H1 (cell line): ENCODE measurements around the gene ENO3. TPM values are rescaled to one million over a fixed set of nuclear protein-coding genes. Genes with fewer than 3 reads are reported as not detected.

Experiments
- CTCF ChIA-PET: fragments of 300-600 bp; sonication (Branson Sonifier 250); formaldehyde crosslinking; loops from one replicate; lab custom pipeline; 2021; ENCODE audit not compliant: partially characterized antibody; lab: Charles Lee
- POLR2A ChIA-PET: fragments of 300-600 bp; sonication (Branson Sonifier 250); formaldehyde crosslinking; loops from one replicate; lab custom pipeline; 2021; ENCODE audit warnings: inconsistent platforms; ENCODE audit not compliant: partially characterized antibody; lab: Charles Lee
- DNase-seq, 2 experiments: peaks; one replicate each; pipeline versions ENCODE4 v3.0.0 to v3.0.0-alpha.2; 2010 to 2022; ENCODE audit warnings: low spot score in 2 of 2, low read depth in 1 of 2, mixed read lengths in 1 of 2
- FAIRE-seq: peaks from 2 replicates; lab custom pipeline; 2011; peaks lifted over from hg19 to GRCh38; lab: Jason Lieb, UNC
- H2AFZ ChIP-seq: 2 replicates; pipeline ENCODE4 v1.8.1; 2012; ENCODE audit warnings: low read length, inconsistent platforms
- H2AK5ac ChIP-seq: 2 replicates; pipeline ENCODE4 v1.6.1; 2013; ENCODE audit warnings: low read depth, low read length
- H2BK120ac ChIP-seq: replicated peaks from 2 replicates; pipeline ENCODE3; 2013; ENCODE audit warnings: low read depth, low read length, inconsistent platforms
- H2BK12ac ChIP-seq: 2 replicates; pipeline ENCODE4 v1.6.1; 2013; ENCODE audit warnings: low read depth, low read length
- H2BK15ac ChIP-seq: 2 replicates; pipeline ENCODE4 v1.6.1; 2013; ENCODE audit warnings: low read length
- H2BK20ac ChIP-seq: 2 replicates; pipeline ENCODE4 v1.6.1; 2013; ENCODE audit warnings: low read length
- H2BK5ac ChIP-seq: 2 replicates; pipeline ENCODE4 v1.6.1; 2013; ENCODE audit warnings: low read depth, low read length
- H3K14ac ChIP-seq: 2 replicates; pipeline ENCODE4 v1.6.1; 2013; ENCODE audit warnings: inconsistent platforms; ENCODE audit not compliant: insufficient read length
- H3K18ac ChIP-seq: 2 replicates; pipeline ENCODE4 v1.6.1; 2013; ENCODE audit warnings: low read length; ENCODE audit errors: extremely low read depth
- H3K23ac ChIP-seq: 2 replicates; pipeline ENCODE4 v1.6.1; 2013; ENCODE audit warnings: inconsistent platforms; ENCODE audit not compliant: insufficient read length
- H3K23me2 ChIP-seq: 2 replicates; pipeline ENCODE4 v1.6.1; 2013; ENCODE audit warnings: low read depth, low read length
- H3K27ac ChIP-seq: 2 replicates; pipeline ENCODE4 v1.6.1; 2011; ENCODE audit warnings: low read depth, low read length, inconsistent platforms
- H3K27me3 ChIP-seq, 4 experiments: replicated peaks in 1 of 4; 1 replicate in 1 of 4; 2 replicates in 3 of 4; pipeline versions ENCODE4 v1.6.1 to v1.8.1; 2011 to 2013; ENCODE audit warnings: low read length in 3 of 4, mild to moderate bottlenecking in 3 of 4, inconsistent platforms in 2 of 4, mixed read lengths in 2 of 4, moderate library complexity in 1 of 4; ENCODE audit not compliant: control insufficient read depth in 3 of 4, insufficient read depth in 3 of 4; ENCODE audit errors: extremely low read depth in 1 of 4
- H3K36me3 ChIP-seq, 4 experiments: 2 replicates each; pipeline versions ENCODE4 v1.6.1 to v1.8.1; 2011 to 2013; ENCODE audit warnings: mild to moderate bottlenecking in 4 of 4, low read length in 3 of 4, moderate library complexity in 2 of 4, control low read depth in 1 of 4, inconsistent platforms in 1 of 4; ENCODE audit not compliant: insufficient read depth in 4 of 4, control insufficient read depth in 2 of 4
- H3K4ac ChIP-seq: replicated peaks from 2 replicates; pipeline ENCODE3; 2013; ENCODE audit warnings: low read length, low read depth, mixed read lengths, inconsistent platforms; ENCODE audit not compliant: insufficient read length
- H3K4me1 ChIP-seq, 4 experiments: replicated peaks in 1 of 4; 1 replicate in 1 of 4; 2 replicates in 3 of 4; pipeline versions ENCODE4 v1.6.1 to v1.8.1; 2011 to 2013; ENCODE audit warnings: low read length in 3 of 4, inconsistent platforms in 2 of 4, mixed read lengths in 1 of 4; ENCODE audit not compliant: insufficient read depth in 4 of 4, control insufficient read depth in 3 of 4
- H3K4me2 ChIP-seq, 2 experiments: 2 replicates each; pipeline versions ENCODE4 v1.6.1 to v1.8.1; 2011 to 2013; ENCODE audit warnings: low read depth in 2 of 2, low read length in 2 of 2, control low read depth in 1 of 2, inconsistent platforms in 1 of 2, mild to moderate bottlenecking in 1 of 2; ENCODE audit not compliant: insufficient read depth in 1 of 2
- H3K4me3 ChIP-seq, 4 experiments: fragments of 200-600, 300-600 bp in 1 of 4; sonication (generic), shearing (Covaris generic), sonication (Bioruptor Twin) in 1 of 4; 2 replicates each; pipeline versions ENCODE4 v1.5.1 to v1.8.1; 2011 to 2016; ENCODE audit warnings: low read length in 4 of 4, low read depth in 3 of 4, control low read depth in 2 of 4, inconsistent platforms in 2 of 4, mild to moderate bottlenecking in 2 of 4, mixed read lengths in 1 of 4, moderate library complexity in 1 of 4; ENCODE audit not compliant: insufficient read depth in 2 of 4; ENCODE audit errors: extremely low read depth in 1 of 4
- H3K56ac ChIP-seq: replicated peaks from 2 replicates; pipeline ENCODE3; 2013; ENCODE audit warnings: low read depth, mild to moderate bottlenecking, mixed read lengths, low read length, inconsistent platforms; ENCODE audit not compliant: insufficient read length
- H3K79me1 ChIP-seq: 2 replicates; pipeline ENCODE4 v1.6.1; 2013; ENCODE audit warnings: low read depth, low read length, control low read depth
- H3K79me2 ChIP-seq, 2 experiments: 2 replicates each; pipeline versions ENCODE4 v1.6.1 to v1.8.1; 2012 to 2013; ENCODE audit warnings: low read length in 2 of 2, mild to moderate bottlenecking in 2 of 2, inconsistent platforms in 1 of 2; ENCODE audit not compliant: insufficient read depth in 2 of 2, control insufficient read depth in 1 of 2
- H3K9ac ChIP-seq, 4 experiments: replicated peaks in 1 of 4; 1 replicate in 1 of 4; 2 replicates in 3 of 4; pipeline versions ENCODE4 v1.6.1 to v1.8.1; 2011 to 2013; ENCODE audit warnings: low read depth in 3 of 4, low read length in 3 of 4, control low read depth in 2 of 4, mild to moderate bottlenecking in 2 of 4, moderate library complexity in 2 of 4, inconsistent platforms in 1 of 4; ENCODE audit errors: extremely low read depth in 1 of 4
- H3K9me3 ChIP-seq, 2 experiments: 2 replicates each; pipeline versions ENCODE4 v1.6.1 to v1.8.1; 2012 to 2013; ENCODE audit warnings: mild to moderate bottlenecking in 2 of 2, moderate library complexity in 2 of 2, control low read depth in 1 of 2, inconsistent platforms in 1 of 2, low read depth in 1 of 2, low read length in 1 of 2, mixed read lengths in 1 of 2; ENCODE audit not compliant: insufficient read depth in 2 of 2
- H4K20me1 ChIP-seq, 2 experiments: replicated peaks in 1 of 2; 2 replicates each; pipeline versions ENCODE3 to v1.8.1; 2011 to 2013; ENCODE audit warnings: inconsistent platforms in 2 of 2, low read length in 2 of 2, mild to moderate bottlenecking in 1 of 2; ENCODE audit not compliant: insufficient read depth in 2 of 2, control insufficient read depth in 1 of 2
- H4K5ac ChIP-seq: 2 replicates; pipeline ENCODE4 v1.6.1; 2013; ENCODE audit warnings: low read length, low read depth, mixed read lengths, inconsistent platforms; ENCODE audit not compliant: insufficient read length
- H4K8ac ChIP-seq: 2 replicates; pipeline ENCODE4 v1.8.0; 2013; ENCODE audit warnings: mild to moderate bottlenecking, moderate library complexity, low read length, inconsistent platforms; ENCODE audit not compliant: insufficient read depth; ENCODE audit errors: extremely low read depth
- H4K91ac ChIP-seq: replicated peaks from 2 replicates; pipeline ENCODE3; 2013; ENCODE audit warnings: low read length, mixed read lengths, inconsistent platforms; ENCODE audit not compliant: insufficient read length
- CEBPB ChIP-seq: IDR thresholded peaks from 2 replicates; pipeline ENCODE4 v1.6.1; 2012; ENCODE audit warnings: low read depth, low read length
- SIN3A ChIP-seq, 2 experiments: IDR thresholded peaks in 1 of 2; conservative IDR thresholded peaks in 1 of 2; 2 replicates each; pipeline ENCODE4 v1.6.1; 2011 to 2012; ENCODE audit warnings: low read length in 2 of 2, improper control_type of control experiment in 1 of 2, low read depth in 1 of 2, mild to moderate bottlenecking in 1 of 2
- SUZ12 ChIP-seq: fragments of 200-600 bp; sonication (generic); IDR thresholded peaks from 2 replicates; pipeline ENCODE4 v1.6.1; 2012; ENCODE audit warnings: mild to moderate bottlenecking, inconsistent platforms, low read length, moderate library complexity, mixed read lengths
- TAF1 ChIP-seq: IDR thresholded peaks from 2 replicates; pipeline ENCODE4 v1.6.1; 2011; ENCODE audit warnings: mild to moderate bottlenecking, low read depth, low read length
- YY1 ChIP-seq: IDR thresholded peaks from 2 replicates; pipeline ENCODE4 v1.6.1; 2011; ENCODE audit warnings: low read depth, mild to moderate bottlenecking, low read length
- ZNF274 ChIP-seq: IDR thresholded peaks from 2 replicates; pipeline ENCODE4 v1.7.0; 2012; ENCODE audit warnings: low read length, borderline replicate concordance; ENCODE audit errors: extremely low read depth
- WGBS, 2 experiments: shearing (Covaris generic) in 1 of 2; methylation state at CpG; one replicate each; pipeline versions ENCODE4 v1.1.6 to v1.1.7; 2013 to 2015; ENCODE audit warnings: low lambda C conversion rate in 2 of 2, mixed read lengths in 2 of 2, inconsistent platforms in 1 of 2, low coverage in 1 of 2, missing lambda C conversion rate in 1 of 2; ENCODE audit not compliant: insufficient replicate concordance in 2 of 2, insufficient coverage in 1 of 2, insufficient read length in 1 of 2; ENCODE audit errors: extremely low coverage in 1 of 2, missing lambda C conversion rate in 1 of 2; 5-methylcytosine and 5-hydroxymethylcytosine counted together
- polyA plus RNA-seq, 7 experiments: library from polyadenylated mRNA; depleted of rRNA in 3 of 7; stranded (reverse) in 5 of 7; unstranded in 2 of 7; fragments of >200 nt in 5 of 7; fragments of 200-250 nt in 2 of 7; gene quantifications; 1 replicate in 5 of 7; 2 replicates in 1 of 7; 4 replicates in 1 of 7; pipeline versions ENCODE4 v1.2.1 to v1.2.3, GENCODE V29; 2011 to 2013; ENCODE audit warnings: missing spikeins in 2 of 7, mixed read lengths in 2 of 7
- total RNA-seq: library from RNA; stranded (reverse); fragmentation: NEBNext Ultra II Directional; extraction: Animal tissue kit (Norgen Biotek cat#: 25700); gene quantifications from 2 replicates; pipeline ENCODE4 v1.2.1, GENCODE V29; 2021
- TF ChIP-seq, protein P1 (sequence below), 3 experiments: IDR thresholded peaks; 1 replicate in 2 of 3; 2 replicates in 1 of 3; pipeline versions ENCODE4 v1.5.1 to v1.6.1; 2011; ENCODE audit warnings: low read length in 3 of 3, mild to moderate bottlenecking in 3 of 3, inconsistent platforms in 2 of 3, low read depth in 1 of 3, moderate library complexity in 1 of 3; ENCODE audit not compliant: insufficient read depth in 1 of 3; ENCODE audit errors: control extremely low read depth in 1 of 3

Gene ENO3
- total and polyA plus RNA-seq, 2 of the 8 experiments (the other 6 are each of a cell fraction or from before 2014, with no cell fraction given) = 25.0 to 25.7 TPM

DNA sequence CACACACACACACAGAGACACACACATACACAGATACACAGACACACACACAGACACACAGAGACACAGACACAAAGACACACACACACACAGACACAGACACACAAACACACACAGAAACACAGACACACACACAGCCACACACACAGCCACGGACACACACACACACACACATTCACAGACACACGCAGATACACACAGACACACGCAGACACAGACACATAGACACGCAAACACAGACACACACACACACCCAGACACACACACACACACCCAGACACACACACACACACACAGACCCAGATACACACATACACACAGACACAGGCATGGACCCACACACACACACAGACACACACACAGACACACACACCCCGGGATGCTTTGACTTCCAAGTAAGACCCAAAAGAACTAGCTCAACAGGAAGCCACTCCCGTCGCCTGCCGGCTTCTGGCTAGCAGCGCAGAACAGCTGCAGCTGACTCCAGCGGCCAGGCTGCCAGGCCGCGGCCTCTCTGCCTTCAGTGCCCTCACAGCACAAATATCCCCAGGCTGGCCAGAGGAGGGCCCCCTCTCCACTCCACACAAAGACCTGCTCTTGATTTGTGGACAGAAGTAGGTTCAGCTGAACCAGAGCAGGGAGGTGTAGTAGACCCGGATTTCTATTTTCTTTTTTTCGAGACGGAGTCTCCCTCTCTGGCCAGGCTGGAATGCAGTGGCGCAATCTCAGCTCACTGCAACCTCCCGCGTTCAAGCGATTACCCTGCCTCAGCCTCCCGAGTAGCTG is 42.0 kb upstream of the ENO3 start:
- Histone ChIP-seq H3K9ac (no peak overlapping the region), H3K18ac (peak overlapping the region; percentile 38; the same call in 1 of the 2 replicates), H2BK5ac (peak overlapping the region; percentile 88; the same call in 1 of the 2 replicates), H3K56ac (peak overlapping the region; percentile 75), H4K5ac (no peak overlapping the region), H3K27ac (no peak overlapping the region), H2AK5ac (peak overlapping the region; percentile 84; the same call in 1 of the 2 replicates), H2BK12ac (peak overlapping the region; percentile 95), H3K9me3 (no peaks in the 10 kb centered on the region), H3K14ac (no peak overlapping the region), H3K27me3 (no peaks in the 10 kb centered on the region), H3K36me3 (no peaks in the 10 kb centered on the region), H3K4me2 (peak overlapping the region in 1 of 2 experiments; percentile 3; a peak in 1 of 4 replicates), H2BK120ac (peak overlapping the region; percentile 43), H4K91ac (peak overlapping the region; percentile 93), H3K4me3 (no peak overlapping the region), H3K23ac (no peak overlapping the region), H2BK15ac (peak overlapping the region; percentile 92), H3K23me2 (peaks cover 6% of the 10 kb centered on the region; the same call in 1 of the 2 replicates), H3K4ac (no peak overlapping the region), H2AFZ (no peak overlapping the region), H4K20me1 (peaks cover 0 to 3% of the 10 kb centered on the region in 2 experiments), H3K4me1 (peaks cover 0 to 10% (median 4%) of the 10 kb centered on the region in 4 experiments; a peak in 5 of 7 replicates), H3K79me2 (no peaks in the 10 kb centered on the region), H3K79me1 (no peaks in the 10 kb centered on the region), H2BK20ac (peak overlapping the region; percentile 66; the same call in 1 of the 2 replicates), H4K8ac (peak overlapping the region; percentile 60; the same call in 1 of the 2 replicates)
- WGBS, 2 experiments = 40% methylated on average over 20 of the region's 20 CpGs; no CpG with 5 or more reads in 1 of the 2 experiments
- CTCF ChIA-PET = interaction anchor here (0.6 to 3.4 kb wide), 41 partner anchors 9 to 838 kb away, joined by 3 to 33 read pairs (median 4); partner anchors contain the start of genes C17orf107, CAMTA2, ENO3 and RNF167
- DNase-seq (peak; percentile 81 to 93), FAIRE-seq (peak; percentile 69)
- POLR2A ChIA-PET = interaction anchor here (0.7 to 4.4 kb wide), 19 partner anchors 9 to 200 kb away, joined by 3 to 23 read pairs (median 6); partner anchors contain the start of genes C17orf107, PFN1, RNF167 and SLC25A11
- peak; percentile 86 to 87; a peak in 3 of 4 replicates for TF ChIP-seq SIN3A (conservative IDR thresholded peaks at IDR 0.05 in 1 of 2, IDR thresholded peaks at IDR 0.05 in 1 of 2; ENCODE audit: low read depth in 1 of 2, low read length in 2 of 2)
- TF ChIP-seq TAF1 = peak; percentile 40; the same call in 1 of the 2 replicates
- TF ChIP-seq CEBPB = peak; percentile 55
- no peak for TF ChIP-seq ZNF274
- no peak for TF ChIP-seq YY1
- TF ChIP-seq, protein P1, sequence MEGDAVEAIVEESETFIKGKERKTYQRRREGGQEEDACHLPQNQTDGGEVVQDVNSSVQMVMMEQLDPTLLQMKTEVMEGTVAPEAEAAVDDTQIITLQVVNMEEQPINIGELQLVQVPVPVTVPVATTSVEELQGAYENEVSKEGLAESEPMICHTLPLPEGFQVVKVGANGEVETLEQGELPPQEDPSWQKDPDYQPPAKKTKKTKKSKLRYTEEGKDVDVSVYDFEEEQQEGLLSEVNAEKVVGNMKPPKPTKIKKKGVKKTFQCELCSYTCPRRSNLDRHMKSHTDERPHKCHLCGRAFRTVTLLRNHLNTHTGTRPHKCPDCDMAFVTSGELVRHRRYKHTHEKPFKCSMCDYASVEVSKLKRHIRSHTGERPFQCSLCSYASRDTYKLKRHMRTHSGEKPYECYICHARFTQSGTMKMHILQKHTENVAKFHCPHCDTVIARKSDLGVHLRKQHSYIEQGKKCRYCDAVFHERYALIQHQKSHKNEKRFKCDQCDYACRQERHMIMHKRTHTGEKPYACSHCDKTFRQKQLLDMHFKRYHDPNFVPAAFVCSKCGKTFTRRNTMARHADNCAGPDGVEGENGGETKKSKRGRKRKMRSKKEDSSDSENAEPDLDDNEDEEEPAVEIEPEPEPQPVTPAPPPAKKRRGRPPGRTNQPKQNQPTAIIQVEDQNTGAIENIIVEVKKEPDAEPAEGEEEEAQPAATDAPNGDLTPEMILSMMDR (IDR thresholded peaks at IDR 0.05; ENCODE audit: control extremely low read depth in 1 of 3, insufficient read depth in 1 of 3, low read depth in 1 of 3, low read length in 3 of 3) = peak; percentile 78 to 93 (median 89)
- no peak for TF ChIP-seq SUZ12
